Skeletal muscle cell (primary cell): Measurements from ENCODE around the gene HERC4.
"Not testable (repeated sequence)": the region's sequence is repeated elsewhere in the genome, so short reads cannot be mapped to it uniquely, and the experiment has no call there.

Experiments used
- DNase-seq: peaks from one replicate; pipeline ENCODE4 v3.0.0-alpha.2; 2010; ENCODE audit warnings: low read depth
- H3K4me3 ChIP-seq: 2 replicates; pipeline ENCODE4 v1.5.1; 2011; ENCODE audit warnings: low read depth, mild to moderate bottlenecking, control low read depth, low read length, moderate library complexity

The HERC4 gene

DNA sequence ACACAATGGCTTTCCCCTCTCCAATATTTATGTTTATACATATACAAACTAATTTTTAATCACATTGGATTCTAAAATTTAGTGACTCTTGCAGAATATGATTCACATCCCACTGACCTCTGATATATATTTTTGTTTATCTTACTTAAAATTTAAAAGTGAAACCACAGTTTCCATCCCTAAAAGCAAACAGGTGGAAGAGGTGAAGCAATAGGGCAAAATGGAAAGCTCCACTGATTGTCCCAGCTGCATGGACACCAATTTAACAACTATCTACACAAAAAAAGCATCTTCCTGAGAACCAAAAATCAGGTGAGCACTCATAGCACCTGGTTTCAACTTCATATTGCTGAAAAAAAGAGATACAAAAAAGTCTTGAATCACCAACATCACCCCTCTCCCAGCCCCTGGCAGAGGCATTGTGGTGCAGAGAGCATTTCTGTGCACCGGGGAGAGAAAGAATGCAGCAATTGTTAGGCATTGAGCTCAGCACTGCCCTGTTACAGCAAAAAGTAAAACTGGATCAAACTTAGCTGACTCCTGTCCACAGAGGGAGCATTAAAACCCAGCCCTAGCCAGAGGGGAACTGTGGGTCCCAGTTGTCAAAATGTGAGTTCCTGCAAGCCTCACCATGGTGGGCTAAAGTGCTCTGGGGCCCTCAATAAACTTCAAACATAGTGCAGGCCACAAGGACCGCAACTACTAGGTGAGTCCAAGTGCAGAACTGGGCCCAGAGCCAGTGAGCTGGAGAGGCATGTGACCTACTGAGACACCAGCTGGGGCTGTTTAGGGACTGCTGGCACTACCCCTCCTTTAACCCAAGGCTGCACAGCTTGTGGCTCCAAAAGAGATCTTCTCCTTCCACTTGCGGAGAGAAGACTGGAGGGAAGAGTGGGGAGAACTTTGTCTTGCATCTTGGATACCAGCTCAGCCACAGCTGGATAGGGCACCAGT lies 98.5 kb downstream of the HERC4 start:
- no peak overlapping the region for H3K4me3 ChIP-seq
- no peak for DNase-seq

DNA sequence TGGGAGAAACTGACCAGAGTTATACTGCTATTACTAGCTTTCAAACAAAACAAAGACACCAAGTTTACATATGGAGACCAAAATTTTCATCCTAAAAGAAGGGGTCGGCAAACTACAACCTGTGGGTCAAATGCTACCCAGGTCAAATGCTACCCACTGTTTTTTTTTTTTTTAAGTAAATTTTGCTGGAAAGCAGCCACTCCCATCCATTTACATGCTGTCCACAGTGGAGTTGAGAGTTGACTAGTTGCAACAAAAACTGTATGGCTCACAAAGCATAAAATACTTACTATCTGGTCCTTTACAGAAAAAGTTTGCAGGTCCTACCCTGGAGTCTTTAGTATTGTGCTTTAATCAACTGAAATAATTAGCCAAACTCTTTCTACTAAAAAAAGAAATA lies 99.2 kb downstream of the HERC4 start:
- no peak for DNase-seq
- H3K4me3 ChIP-seq, result no peak overlapping the region

DNA sequence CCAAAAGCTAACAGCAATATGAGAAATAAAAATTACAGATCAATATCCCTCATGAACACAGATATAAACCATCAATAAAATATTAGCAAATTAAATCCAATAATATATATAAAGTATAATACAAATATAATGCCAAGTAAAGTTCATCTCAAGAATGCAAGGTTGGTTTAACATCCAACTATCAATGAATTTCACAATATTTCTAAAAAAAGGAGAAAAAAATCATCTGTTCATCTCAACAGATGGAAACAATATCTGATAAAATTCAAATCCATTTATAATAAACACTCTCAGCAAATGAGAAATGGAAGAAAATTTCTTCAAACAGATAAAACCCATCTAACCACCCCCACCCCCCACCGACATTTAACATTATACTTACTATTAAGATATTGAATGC lies 103.8 kb downstream of the HERC4 start:
- H3K4me3 ChIP-seq, result no peak overlapping the region
- DNase-seq, result no peak

DNA sequence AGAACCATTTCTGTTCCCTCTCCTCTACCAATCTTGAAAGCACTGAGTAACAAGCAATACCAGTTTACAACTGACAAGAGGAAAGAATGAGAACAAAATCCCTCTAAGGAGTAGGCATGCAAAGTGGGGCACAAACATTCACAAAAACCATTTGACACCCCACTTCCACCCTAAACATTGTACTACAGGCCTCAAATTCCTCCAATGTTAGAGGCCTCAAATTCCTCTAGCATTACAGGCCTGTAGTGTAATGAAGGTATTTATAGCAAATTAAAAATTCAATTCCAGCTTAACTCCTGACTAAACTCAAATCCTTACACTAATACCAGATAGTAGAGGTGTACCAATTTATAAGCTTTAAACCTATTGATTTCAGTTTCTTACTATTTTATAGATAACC lies 105.2 kb downstream of the HERC4 start:
- H3K4me3 ChIP-seq, result no peak overlapping the region
- DNase-seq, result no peak

DNA sequence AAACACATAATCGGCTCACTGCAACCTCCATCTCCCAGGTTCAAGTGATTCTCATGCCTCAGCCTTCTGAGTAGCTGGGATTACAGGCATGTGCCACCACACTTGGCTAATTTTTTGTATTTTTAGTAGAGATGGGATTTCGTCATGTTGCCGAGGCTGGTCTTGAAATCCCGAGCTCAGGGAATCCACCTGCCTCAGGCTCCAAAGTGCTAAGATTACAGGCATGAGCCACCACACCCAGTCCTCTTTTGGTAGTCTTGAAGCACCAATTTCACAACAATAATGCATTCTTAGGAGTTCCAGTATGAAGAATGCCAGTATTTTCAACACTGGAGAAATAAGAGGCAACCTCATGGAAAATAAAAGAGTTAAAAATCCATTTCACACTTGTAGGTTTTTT lies 109.0 kb downstream of the HERC4 start:
- not testable (repeated sequence) for H3K4me3 ChIP-seq, DNase-seq

DNA sequence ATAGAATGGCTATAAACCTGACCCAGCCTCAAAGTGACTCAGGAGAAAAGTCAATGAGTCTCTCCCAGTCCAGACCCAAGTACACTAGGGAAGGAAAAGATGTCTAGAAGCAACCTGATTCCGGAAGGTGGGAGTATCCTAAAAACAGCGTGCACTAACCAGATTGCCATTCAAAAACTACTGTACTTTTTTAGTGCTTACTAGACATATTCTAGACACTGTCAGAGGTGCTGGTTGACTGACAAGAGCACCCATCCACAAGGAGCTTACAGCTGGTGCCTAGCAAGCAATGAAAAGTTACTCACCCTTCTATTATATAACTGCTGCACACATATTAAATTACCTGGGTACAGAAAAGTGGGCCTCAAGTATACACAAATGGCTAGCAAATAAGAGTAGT lies 109.6 kb downstream of the HERC4 start:
- no peak for DNase-seq
- no peak overlapping the region for H3K4me3 ChIP-seq

DNA sequence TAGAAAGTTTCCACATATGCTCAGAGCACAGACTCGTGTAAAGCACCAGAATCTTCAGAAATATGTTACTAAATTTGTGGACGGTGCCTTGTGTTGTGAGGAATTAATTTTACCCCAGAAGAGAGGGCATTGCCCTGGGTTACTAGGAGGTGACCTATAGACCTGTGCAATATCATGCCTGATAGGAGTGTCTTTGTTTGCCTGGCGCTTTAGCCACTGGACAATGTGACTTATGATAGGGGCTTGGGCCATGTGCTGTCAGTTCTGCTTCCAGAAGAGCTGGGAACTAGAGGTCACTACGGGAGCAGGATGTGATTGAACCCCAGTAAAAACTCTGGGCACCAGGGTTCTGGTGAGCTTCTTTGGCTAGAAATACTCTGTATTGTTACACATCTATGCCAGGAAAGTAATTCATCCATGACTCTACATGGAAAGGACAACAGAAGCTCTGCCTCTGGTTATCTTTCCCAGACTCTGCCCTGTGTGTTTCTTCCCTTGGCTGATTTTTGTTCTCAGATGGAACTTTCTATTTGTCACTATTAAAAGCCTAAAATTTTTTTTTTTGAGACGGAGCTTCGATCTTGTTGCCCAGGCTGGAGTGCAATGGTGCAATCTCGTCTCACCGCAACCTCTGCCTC lies 115.1 kb downstream of the HERC4 start:
- no peak for DNase-seq
- no peak overlapping the region for H3K4me3 ChIP-seq

DNA sequence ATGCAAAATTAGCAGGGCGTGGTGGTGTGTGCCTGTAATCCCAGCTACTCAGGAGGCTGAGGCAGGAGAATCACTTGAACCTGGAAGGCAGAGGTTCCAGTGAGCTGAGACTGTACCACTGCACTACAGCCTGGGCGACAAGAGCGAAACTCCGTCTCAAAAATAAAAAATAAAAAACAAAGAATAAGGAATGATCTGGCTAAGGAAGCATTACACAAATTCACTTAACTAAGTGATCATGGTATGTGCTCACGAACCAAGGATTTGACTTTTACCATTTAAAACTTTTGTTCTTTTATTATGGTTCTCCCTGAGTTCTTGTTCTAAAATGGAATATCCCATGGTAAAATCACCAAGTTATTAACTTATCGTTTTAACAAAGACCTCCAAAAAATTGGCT lies 119.5 kb downstream of the HERC4 start:
- H3K4me3 ChIP-seq, result no peak overlapping the region
- DNase-seq, result no peak

DNA sequence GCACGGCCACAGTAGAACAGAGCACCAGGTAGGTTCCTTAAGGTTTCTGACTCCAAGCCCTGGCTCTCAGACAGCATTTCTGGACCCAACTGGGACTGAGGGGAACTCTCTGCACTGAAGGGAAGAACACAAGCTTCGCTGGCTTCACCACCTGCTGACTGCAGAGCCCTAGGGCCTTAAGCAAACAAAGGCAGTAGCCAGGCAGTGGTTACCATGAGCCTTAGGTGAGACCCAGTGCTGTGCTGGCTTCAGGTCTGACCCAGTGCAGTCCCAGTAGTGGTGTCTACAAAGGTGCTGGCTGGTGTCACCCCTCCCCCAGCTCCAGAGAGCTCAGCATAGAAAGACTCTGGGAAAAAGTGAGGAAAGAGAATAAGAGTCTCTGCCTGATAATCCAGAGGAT lies 131.2 kb downstream of the HERC4 start:
- no peak overlapping the region for H3K4me3 ChIP-seq
- no peak for DNase-seq

DNA sequence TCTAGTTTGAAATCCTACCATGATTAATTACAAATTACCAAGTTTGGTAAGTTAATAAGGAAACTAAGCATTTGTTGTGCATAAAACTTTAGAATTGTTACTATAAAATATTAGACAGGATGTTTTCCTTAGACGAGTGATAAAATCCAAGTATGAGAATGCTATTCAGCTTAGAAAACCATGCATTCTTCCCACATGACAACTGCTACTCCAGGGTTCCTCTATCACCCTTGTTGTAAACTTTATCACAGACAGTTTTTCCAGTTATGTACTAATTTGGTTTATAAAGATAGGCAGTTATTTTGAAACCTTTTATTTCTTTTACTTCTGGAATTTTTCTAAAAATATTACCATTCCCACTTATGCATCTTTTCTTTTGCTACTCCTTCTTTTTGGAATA lies 138.7 kb downstream of the HERC4 start:
- H3K4me3 ChIP-seq, result no peak overlapping the region
- no peak for DNase-seq

DNA sequence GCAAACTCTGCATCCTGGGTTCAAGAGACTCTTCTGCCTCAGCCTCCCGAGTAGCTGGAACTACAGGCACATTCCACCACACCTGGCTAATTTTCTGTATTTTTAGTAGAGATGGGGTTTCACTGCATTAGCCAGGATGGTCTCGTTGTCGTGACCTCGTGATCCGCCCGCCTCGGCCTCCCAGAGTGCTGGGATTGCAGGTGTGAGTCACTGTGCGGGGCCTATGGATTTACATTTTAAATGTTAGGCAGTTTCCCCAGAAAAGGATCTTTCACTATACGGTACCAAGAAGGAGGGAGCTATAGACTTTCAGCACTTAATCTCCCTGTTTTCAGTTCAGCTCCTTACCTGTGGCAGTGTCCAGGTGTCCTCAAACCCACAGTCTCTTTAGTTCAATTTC lies 139.9 kb downstream of the HERC4 start:
- H3K4me3 ChIP-seq, result no peak overlapping the region
- DNase-seq, result no peak

DNA sequence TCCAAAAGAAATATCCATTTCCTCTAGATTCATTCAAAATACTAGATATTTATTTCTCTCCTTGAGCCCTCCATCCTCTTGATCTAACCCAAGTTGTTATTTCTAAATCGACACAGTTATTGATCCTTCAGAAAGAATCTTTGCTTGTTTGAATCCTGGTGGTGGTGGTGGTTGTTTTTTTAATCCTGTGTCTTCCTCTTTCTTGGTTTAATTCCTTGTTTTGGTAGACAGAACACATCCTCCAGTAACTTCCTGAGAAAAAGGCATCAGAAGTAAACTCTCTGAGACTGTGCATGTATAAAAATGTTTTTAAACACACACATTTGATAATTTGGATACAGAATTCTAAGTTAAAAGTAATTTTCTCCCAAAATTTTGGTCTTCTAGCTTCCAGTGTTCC lies 140.7 kb downstream of the HERC4 start:
- H3K4me3 ChIP-seq, result no peak overlapping the region
- no peak for DNase-seq

DNA sequence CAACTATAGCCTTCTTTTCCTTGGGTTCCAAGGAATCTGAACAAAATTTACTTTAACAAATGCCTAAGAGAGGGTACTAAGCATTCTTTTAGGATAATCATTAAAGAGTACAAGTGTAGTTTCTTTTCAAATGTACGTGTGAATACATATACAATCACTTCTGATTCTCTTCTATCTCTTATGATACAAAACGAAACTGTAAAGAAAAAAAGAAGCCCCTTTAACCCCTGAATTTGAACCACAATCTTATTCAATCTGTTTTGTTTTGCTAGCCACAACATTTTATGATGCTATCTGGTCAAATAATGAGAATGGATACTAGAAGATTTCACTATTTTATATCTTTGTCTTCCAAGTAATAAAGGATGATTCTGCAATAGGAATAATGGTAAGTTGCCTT lies 141.9 kb downstream of the HERC4 start:
- no peak for DNase-seq
- no peak overlapping the region for H3K4me3 ChIP-seq

DNA sequence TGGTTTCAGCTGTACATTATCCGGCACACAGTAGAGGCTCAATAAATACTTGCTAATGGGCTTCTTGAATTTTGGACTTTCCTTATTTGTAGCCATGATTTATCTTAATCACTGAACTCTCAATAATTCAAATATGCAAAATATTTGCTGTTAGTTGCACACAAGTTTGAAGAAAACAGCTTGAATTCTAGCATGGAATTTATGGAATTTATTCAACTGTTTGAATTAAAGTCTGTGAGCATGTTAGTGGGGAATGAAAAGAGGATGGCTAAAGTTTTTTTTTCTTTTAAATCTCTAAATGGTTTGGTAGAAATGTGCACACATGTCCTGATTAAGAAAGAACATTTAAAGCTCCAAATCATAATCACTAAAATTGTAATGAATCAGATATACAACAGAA lies 148.1 kb downstream of the HERC4 start:
- no peak for DNase-seq
- no peak overlapping the region for H3K4me3 ChIP-seq

DNA sequence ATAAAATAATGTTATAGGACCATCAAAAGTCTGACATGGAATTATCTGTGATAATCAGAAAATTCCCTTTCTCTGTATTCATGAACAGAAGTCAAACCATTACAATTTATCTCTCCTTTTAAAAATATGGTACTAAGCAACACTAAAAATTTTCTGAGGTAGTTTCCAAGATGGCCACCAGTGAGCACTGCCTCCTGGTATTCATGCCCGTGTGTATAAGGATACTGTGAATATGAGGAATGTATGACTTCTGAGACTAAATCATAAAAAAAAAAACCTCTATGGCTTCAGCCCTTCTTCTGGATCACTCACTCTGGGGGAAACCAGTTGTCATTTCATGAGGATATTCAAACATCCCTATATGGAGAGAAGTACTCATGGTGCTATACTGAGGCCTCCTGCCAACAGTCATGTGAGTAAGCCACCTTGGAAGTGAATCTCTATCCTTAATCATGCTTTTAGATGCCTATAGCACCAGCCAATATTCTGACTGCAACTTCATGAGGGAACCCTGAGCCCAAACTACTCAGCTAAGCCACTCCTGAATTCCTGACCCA lies 149.6 kb downstream of the HERC4 start:
- DNase-seq, result peak; percentile 5
- no peak overlapping the region for H3K4me3 ChIP-seq

DNA sequence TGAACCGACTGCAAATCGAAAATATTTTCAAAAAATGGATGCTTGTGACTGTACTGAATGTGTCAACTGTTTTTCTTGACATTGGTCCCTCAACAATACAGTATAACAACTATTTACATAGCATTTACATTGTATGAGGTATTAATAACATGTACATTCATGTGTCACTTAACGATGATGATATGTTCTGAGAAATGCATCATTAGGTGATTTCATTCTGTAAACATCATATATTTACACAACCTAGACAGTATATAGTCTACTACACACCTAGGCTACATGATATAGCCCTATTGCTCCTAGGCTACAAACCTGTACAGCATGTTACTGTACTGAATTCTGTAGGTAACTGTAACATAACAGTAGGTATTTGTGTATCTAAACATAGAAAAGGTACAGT lies 150.9 kb downstream of the HERC4 start:
- no peak overlapping the region for H3K4me3 ChIP-seq
- DNase-seq, result no peak

DNA sequence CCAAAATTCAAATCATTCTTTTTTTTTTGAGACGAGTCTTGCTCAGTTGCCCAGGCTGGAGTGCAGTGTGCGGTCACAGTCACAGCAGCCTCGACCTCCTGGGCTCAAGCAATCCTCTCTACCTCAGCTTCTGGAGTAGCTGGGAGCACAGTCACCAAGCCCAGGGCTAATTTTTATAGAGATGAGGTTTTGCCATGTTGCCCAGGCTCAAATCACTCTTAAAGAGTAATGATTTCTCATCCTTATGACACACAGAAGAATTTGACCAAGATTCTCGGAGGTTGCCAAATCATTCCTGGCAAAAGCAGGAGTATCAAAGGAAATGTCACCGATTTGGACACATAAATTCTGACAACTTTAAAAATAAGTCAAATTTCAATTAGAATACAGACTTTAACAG lies 151.5 kb downstream of the HERC4 start:
- no peak for DNase-seq
- no peak overlapping the region for H3K4me3 ChIP-seq

DNA sequence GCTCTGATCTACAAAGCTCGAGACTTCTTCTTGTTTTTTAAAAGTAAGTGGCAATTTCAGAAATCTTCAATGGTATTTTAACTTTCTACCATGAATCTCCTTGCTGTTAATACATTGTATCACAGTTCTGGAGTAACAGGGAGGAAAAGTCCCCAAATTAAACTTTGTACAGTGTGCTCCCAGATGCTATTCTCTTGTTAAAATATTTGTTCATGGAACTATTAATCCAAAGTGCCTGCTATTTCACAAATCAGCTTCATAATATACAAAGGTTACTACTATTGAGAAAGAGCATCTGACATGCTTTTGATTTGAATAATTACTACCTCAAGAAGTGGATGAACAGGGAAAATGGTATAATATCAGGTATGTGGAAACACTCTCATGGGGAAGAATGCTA lies 154.0 kb downstream of the HERC4 start:
- no peak for DNase-seq
- H3K4me3 ChIP-seq, result no peak overlapping the region

DNA sequence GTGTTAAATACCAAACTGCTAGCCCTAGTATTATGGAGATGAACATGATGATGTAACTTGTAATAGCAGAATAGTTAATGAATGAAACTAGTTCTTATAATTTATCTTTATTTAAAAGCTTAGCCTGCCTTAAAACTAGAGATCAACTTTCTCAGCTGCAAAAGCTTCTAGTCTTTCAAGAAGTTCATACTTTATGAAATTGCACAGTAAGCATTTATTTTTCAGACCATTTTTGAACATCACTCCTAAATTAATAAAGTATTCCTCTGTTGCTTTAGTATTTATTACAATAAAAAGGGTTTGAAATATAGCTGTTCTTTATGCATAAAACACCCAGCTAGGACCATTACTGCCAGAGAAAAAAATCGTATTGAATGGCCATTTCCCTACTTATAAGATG lies 157.4 kb downstream of the HERC4 start:
- no peak for DNase-seq
- no peak overlapping the region for H3K4me3 ChIP-seq

DNA sequence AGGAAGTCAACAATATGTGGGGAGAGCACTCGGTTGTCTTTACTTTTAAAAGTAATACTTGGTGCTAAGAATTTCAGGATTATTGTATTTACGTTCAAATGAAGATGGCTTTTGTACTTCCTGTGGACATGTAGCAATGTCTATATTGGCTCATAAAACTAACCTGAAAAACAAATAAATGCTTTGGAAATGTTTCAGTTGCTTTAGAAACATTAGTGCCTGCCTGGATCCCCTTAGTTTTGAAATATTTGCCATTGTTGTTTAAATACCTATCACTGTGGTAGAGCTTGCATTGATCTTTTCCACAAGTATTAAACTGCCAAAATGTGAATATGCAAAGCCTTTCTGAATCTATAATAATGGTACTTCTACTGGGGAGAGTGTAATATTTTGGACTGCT lies 157.9 kb downstream of the HERC4 start:
- no peak for DNase-seq
- no peak overlapping the region for H3K4me3 ChIP-seq
